Gastroesophageal sphincter (tissue), 4 donors: ENCODE measurements around the gene CHST15. TPM values are rescaled to one million over a fixed set of nuclear protein-coding genes. Genes with fewer than 3 reads are reported as not detected.
A peak's percentile ranks its signal among the peaks of the same experiment; 100 is the strongest.

Experiments
- ATAC-seq: fragments of 150-250 bp; one replicate; pipeline ENCODE4 v1.9.1; 2016; ENCODE audit warnings: mild to moderate bottlenecking, moderate library complexity
- H3K27ac ChIP-seq, 4 donors: fragments of 200-600 bp; sonication (generic) in 3 of 4; 1 replicate in 3 of 4; 2 replicates in 1 of 4; pipeline ENCODE4 v1.5.1; 2016 to 2019
- H3K27me3 ChIP-seq: fragments of 200-600 bp; sonication (generic); one replicate; pipeline ENCODE4 v1.5.1; 2019
- H3K36me3 ChIP-seq, 2 donors: fragments of 200-600 bp; sonication (generic); one replicate each; pipeline ENCODE4 v1.5.1; 2019; ENCODE audit warnings: control low read depth in 1 of 2
- H3K4me1 ChIP-seq, 3 donors: fragments of 200-600 bp; sonication (generic); 1 replicate in 2 of 3; 2 replicates in 1 of 3; pipeline ENCODE4 v1.5.1; 2016 to 2019; ENCODE audit warnings: control low read depth in 2 of 3
- H3K4me3 ChIP-seq, 2 donors: fragments of 200-600 bp; sonication (generic); one replicate each; pipeline ENCODE4 v1.5.1; 2019; ENCODE audit warnings: mild to moderate bottlenecking in 1 of 2, moderate library complexity in 1 of 2
- H3K9me3 ChIP-seq, 3 donors: fragments of 200-600 bp; sonication (generic); one replicate each; pipeline ENCODE4 v1.5.1; 2017 to 2019; ENCODE audit warnings: control low read depth in 2 of 3
- CTCF ChIP-seq, 4 experiments: fragments of 200-600 bp in 2 of 4; fragments of 450-650 bp in 2 of 4; sonication (generic) in 1 of 4; IDR thresholded peaks; one replicate each; pipeline ENCODE4 v1.5.1; 2017 to 2019; ENCODE audit warnings: antibody characterized with exemption in 4 of 4, mild to moderate bottlenecking in 2 of 4, moderate library complexity in 2 of 4
- EP300 ChIP-seq: sonication (generic); formaldehyde crosslinking; IDR thresholded peaks from one replicate; pipeline ENCODE4 v1.6.1; 2017; ENCODE audit warnings: antibody characterized with exemption, mild to moderate bottlenecking
- POLR2A ChIP-seq, 2 donors: fragments of 450-650 bp; IDR thresholded peaks; one replicate each; pipeline ENCODE4 v1.6.1; 2017; ENCODE audit warnings: antibody characterized with exemption in 2 of 2, mild to moderate bottlenecking in 2 of 2, moderate library complexity in 1 of 2
- POLR2AphosphoS5 ChIP-seq: sonication (generic); formaldehyde crosslinking; IDR thresholded peaks from one replicate; pipeline ENCODE4 v1.6.1; 2017; ENCODE audit warnings: antibody characterized with exemption
- WGBS, 2 donors: methylation state at CpG; one replicate each; pipeline ENCODE4 v1.1.5; 2018; ENCODE audit warnings: low coverage in 1 of 2; 5-methylcytosine and 5-hydroxymethylcytosine counted together
- total RNA-seq, 4 donors: library from RNA; depleted of rRNA; stranded (reverse); fragments of >200 nt; gene quantifications; one replicate each; pipeline ENCODE4 v1.1.0, GENCODE V29; 2016

Gene CHST15
- total RNA-seq, 4 donors from 2014 or later = 63.5 to 87.5 (median 74.3) TPM

DNA sequence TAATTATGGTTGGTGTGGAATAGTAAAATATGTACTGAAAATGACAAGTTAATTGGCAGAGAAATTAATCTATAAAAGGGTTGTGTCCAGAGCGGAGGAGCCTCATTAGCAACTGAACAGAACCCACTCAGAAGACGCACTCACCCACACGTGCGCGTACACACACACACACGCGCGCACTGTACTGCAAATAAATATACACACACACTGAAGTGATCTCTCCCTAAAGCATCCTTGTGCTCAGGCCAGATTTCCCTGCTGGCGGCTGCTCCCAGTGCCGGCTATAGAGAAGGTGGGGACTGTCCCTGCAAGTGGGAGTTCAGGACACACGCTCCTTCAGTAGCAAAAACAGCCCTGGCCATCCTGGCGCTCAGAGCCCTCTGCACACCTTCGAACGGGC lies 85.2 kb downstream of the CHST15 start:
- Histone ChIP-seq H3K9me3 (no peaks in the 10 kb centered on the region), H3K4me3 (no peak overlapping the region), H3K4me1 (peaks cover 10 to 87% (median 13%) of the 10 kb centered on the region in 3 donors), H3K27me3 (no peaks in the 10 kb centered on the region), H3K36me3 (peaks cover 0 to 60% of the 10 kb centered on the region in 2 donors), H3K27ac (peak overlapping the region; percentile 86 to 94 (median 90))
- ATAC-seq = no peak
- WGBS, 2 donors = 10 to 70% methylated on average over 2 to 12 of the region's 14 CpGs
- peak in 1 of 4 experiments; percentile 3 for TF ChIP-seq CTCF (IDR thresholded peaks at IDR 0.05)
- no peak for TF ChIP-seq EP300

GRCh38 chr10:124007773-124008145 lies 85.6 kb downstream of the CHST15 start:
- Histone ChIP-seq H3K36me3 (peaks cover 0 to 56% of the 10 kb centered on the region in 2 donors), H3K4me3 (no peak overlapping the region), H3K9me3 (no peaks in the 10 kb centered on the region), H3K27ac (peak overlapping the region; percentile 86 to 94 (median 90)), H3K4me1 (peaks cover 10 to 89% (median 13%) of the 10 kb centered on the region in 3 donors), H3K27me3 (no peaks in the 10 kb centered on the region)
- 66 to 83% methylated on average over 6 to 8 of the region's 8 CpGs for WGBS, 2 donors
- ATAC-seq = no peak
- no peak for TF ChIP-seq CTCF (IDR thresholded peaks at IDR 0.05)
- TF ChIP-seq POLR2AphosphoS5 = no peak
- no peak for TF ChIP-seq POLR2A (IDR thresholded peaks at IDR 0.05)
- no peak for TF ChIP-seq EP300

DNA sequence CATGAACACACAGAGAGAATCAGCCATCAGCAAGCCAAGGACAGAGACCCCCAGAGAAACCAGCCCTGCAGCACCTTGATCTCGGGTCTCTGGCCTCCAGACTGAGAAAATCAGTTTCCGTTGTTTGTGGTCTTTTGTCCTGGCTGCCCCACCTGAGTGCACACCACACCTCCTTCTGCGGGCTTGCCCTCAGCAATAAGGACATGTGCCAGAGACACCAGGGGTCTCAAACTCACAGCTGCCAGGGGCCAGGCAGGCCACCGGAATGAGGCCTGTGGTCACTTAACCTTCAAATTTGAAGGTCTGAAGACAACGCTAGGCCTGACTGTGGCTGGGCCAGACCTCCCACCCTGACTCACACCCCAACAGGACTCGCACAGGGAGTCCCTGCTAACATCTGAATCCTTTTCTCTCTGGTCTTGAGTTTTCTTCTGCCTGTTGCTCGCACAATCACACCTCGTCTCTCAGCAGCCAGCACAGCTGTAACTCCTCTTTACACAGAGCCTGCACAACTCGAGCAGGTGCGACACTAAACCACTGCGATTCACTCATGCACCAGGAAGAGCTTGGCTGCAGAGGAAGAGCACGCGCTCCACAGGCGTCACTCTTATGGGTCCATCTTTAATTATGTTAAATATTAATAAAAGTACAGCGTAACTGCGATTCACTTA lies 86.2 kb downstream of the CHST15 start:
- Histone ChIP-seq H3K27ac (peak overlapping the region; percentile 86 to 94 (median 90)), H3K36me3 (peaks cover 0 to 51% of the 10 kb centered on the region in 2 donors), H3K4me3 (no peak overlapping the region), H3K9me3 (no peaks in the 10 kb centered on the region), H3K27me3 (no peaks in the 10 kb centered on the region), H3K4me1 (peaks cover 10 to 89% (median 13%) of the 10 kb centered on the region in 3 donors)
- ATAC-seq = no peak
- TF ChIP-seq POLR2A (IDR thresholded peaks at IDR 0.05) = no peak
- TF ChIP-seq CTCF (IDR thresholded peaks at IDR 0.05) = no peak
- no peak for TF ChIP-seq EP300
- no peak for TF ChIP-seq POLR2AphosphoS5
- WGBS, 2 donors = 76 to 89% methylated on average over 10 to 12 of the region's 16 CpGs

- no peaks in the 10 kb centered on the region for H3K27me3 ChIP-seq
- no peaks in the 10 kb centered on the region for H3K9me3 ChIP-seq
- H3K36me3 ChIP-seq = peaks cover 0 to 44% of the 10 kb centered on the region in 2 donors
- no peak for TF ChIP-seq POLR2A (IDR thresholded peaks at IDR 0.05)
- no peak for TF ChIP-seq EP300
- no peak for TF ChIP-seq CTCF (IDR thresholded peaks at IDR 0.05)
- no peak for TF ChIP-seq POLR2AphosphoS5
- no peak for ATAC-seq
- no peak overlapping the region for H3K4me3 ChIP-seq
- 47 to 100% methylated on average over 1 to 5 of the region's 7 CpGs for WGBS, 2 donors
- H3K27ac ChIP-seq = peak overlapping the region; percentile 86 to 94 (median 90)
- H3K4me1 ChIP-seq = peaks cover 10 to 85% (median 13%) of the 10 kb centered on the region in 3 donors
Measured at GRCh38 chr10:124006526-124006925, 86.9 kb downstream of the CHST15 start.

DNA sequence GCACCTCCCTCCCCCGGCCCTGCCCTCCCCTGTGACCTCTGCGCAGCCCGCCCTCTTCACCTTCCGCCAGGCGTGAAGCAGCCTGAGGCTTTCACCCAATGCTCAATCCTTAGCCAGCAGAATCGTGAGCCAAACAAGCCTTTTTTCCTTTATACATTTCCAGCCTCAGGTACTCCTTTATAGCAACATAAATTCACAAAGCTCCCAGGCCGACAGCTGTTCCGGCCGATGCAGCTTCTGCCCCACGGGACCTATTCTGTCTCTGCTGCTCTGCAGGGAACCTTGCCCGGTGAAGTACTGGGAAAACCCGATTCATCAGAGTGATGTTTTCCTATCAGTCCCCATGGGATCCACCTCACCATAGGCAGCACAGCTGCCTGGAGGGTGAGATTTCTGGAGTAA lies 87.4 kb downstream of the CHST15 start:
- Histone ChIP-seq H3K36me3 (peaks cover 0 to 38% of the 10 kb centered on the region in 2 donors), H3K4me3 (no peak overlapping the region), H3K9me3 (no peaks in the 10 kb centered on the region), H3K27me3 (no peaks in the 10 kb centered on the region), H3K4me1 (peaks cover 10 to 80% (median 13%) of the 10 kb centered on the region in 3 donors), H3K27ac (peak overlapping the region; percentile 86 to 94 (median 90))
- TF ChIP-seq POLR2AphosphoS5 (peak; percentile 27), POLR2A (IDR thresholded peaks at IDR 0.05) (no peak)
- 11 to 38% methylated on average over 5 to 10 of the region's 12 CpGs for whole genome bisulfite sequencing, 2 donors
- ATAC-seq = no peak
